Measurements from ENCODE around the gene FLYWCH2.
A peak's percentile ranks its signal among the peaks of the same experiment; 100 is the strongest.

Gene FLYWCH2

GRCh38 chr16:2882650-2883457 lies at the start of gene FLYWCH2:
Gene FLYWCH2, plus strand, starts transcription at chr16:2883215. Its CDS starts 13,235 bp downstream, at chr16:2896450.
- peak; percentile 98 for DNase-seq

GRCh38 chr16:2833776-2834175 lies 49.2 kb upstream of the FLYWCH2 start:
- DNase-seq = no peak

- no peak for DNase-seq
These were observed 48.0 kb upstream of the FLYWCH2 start for GRCh38 chr16:2834968-2835367.

- peak; percentile 43 for DNase-seq
These were observed 47.1 kb upstream of the FLYWCH2 start for GRCh38 chr16:2835638-2836493.

GRCh38 chr16:2836646-2837508 lies 46.1 kb upstream of the FLYWCH2 start:
- no peak for DNase-seq

- DNase-seq = peak; percentile 36
These were observed 44.1 kb upstream of the FLYWCH2 start for GRCh38 chr16:2838928-2839327.

- DNase-seq = no peak
These were observed 43.2 kb upstream of the FLYWCH2 start for GRCh38 chr16:2839650-2840450.

GRCh38 chr16:2840914-2841313 lies 42.1 kb upstream of the FLYWCH2 start:
- DNase-seq = no peak

GRCh38 chr16:2841606-2842339 lies 41.2 kb upstream of the FLYWCH2 start:
- no peak for DNase-seq

GRCh38 chr16:2842340-2843000 lies 40.5 kb upstream of the FLYWCH2 start:
- peak; percentile 59 for DNase-seq

- no peak for DNase-seq
These were observed 39.5 kb upstream of the FLYWCH2 start for GRCh38 chr16:2843526-2843925.

- DNase-seq = peak; percentile 29
These were observed 37.9 kb upstream of the FLYWCH2 start for GRCh38 chr16:2845116-2845515.

GRCh38 chr16:2846511-2847310 lies 36.3 kb upstream of the FLYWCH2 start:
- DNase-seq = no peak

- no peak for DNase-seq
These were observed 33.9 kb upstream of the FLYWCH2 start for GRCh38 chr16:2848933-2849725.

GRCh38 chr16:2852003-2852730 lies 30.8 kb upstream of the FLYWCH2 start:
- DNase-seq = no peak

GRCh38 chr16:2852731-2853507 lies 30.1 kb upstream of the FLYWCH2 start:
- DNase-seq = no peak

GRCh38 chr16:2853531-2854073 lies 29.4 kb upstream of the FLYWCH2 start:
- DNase-seq = no peak
